Stimulated activated naive CD8-positive, alpha-beta T cell treated with anti-CD3 and anti-CD28 coated beads, Interleukin-15, Interleukin-2, amounts not matched to agents 100 U/mL and 50 U/mL, for 24 hours (primary cell): ENCODE measurements around the gene UGT1A8.

Experiments
- ATAC-seq: fragments of 150-1000 bp; cut with Tn5 transposase; one replicate; pipeline ENCODE4 v1.10.0; 2021
- DNase-seq: peaks from one replicate; pipeline ENCODE4 v3.0.0; 2021

The UGT1A8 gene

GRCh38 chr2:233764761-233765160 is 147.3 kb downstream of the UGT1A8 start:
- DNase-seq: no peak
- no peak for ATAC-seq

- DNase-seq (no peak), ATAC-seq (no peak)
These were observed 149.0 kb downstream of the UGT1A8 start for GRCh38 chr2:233766416-233766815.

GRCh38 chr2:233768076-233768475 is 150.6 kb downstream of the UGT1A8 start:
- DNase-seq: no peak
- ATAC-seq: no peak

GRCh38 chr2:233769260-233769659 is 151.8 kb downstream of the UGT1A8 start:
- ATAC-seq (no peak), DNase-seq (no peak)

GRCh38 chr2:233772153-233772552 is 154.7 kb downstream of the UGT1A8 start:
- DNase-seq (no peak), ATAC-seq (no peak)

- no peak for ATAC-seq
- DNase-seq: no peak
These were observed 155.2 kb downstream of the UGT1A8 start for GRCh38 chr2:233772583-233772982.

GRCh38 chr2:233773854-233774253 is 156.4 kb downstream of the UGT1A8 start:
- DNase-seq: no peak
- ATAC-seq: no peak

GRCh38 chr2:233775414-233775813 is 158.0 kb downstream of the UGT1A8 start:
- ATAC-seq: no peak
- no peak for DNase-seq

- DNase-seq (no peak), ATAC-seq (no peak)
These were observed 160.6 kb downstream of the UGT1A8 start, which contains the start of gene MROH2A for GRCh38 chr2:233778030-233778429. Gene MROH2A, plus strand, starts transcription at chr2:233778330. Its CDS starts 1,029 bp downstream, at chr2:233779359.

GRCh38 chr2:233779722-233780121 is 162.3 kb downstream of the UGT1A8 start:
- DNase-seq (no peak), ATAC-seq (no peak)

- DNase-seq: no peak
- no peak for ATAC-seq
These were observed 163.3 kb downstream of the UGT1A8 start for GRCh38 chr2:233780771-233781170.

GRCh38 chr2:233789554-233789953 is 172.1 kb downstream of the UGT1A8 start:
- no peak for DNase-seq
- peak; percentile 32 for ATAC-seq

GRCh38 chr2:233791151-233791882 is 173.9 kb downstream of the UGT1A8 start:
- ATAC-seq (no peak), DNase-seq (no peak)

GRCh38 chr2:233791883-233792329 is 174.5 kb downstream of the UGT1A8 start:
- no peak for ATAC-seq
- no peak for DNase-seq

GRCh38 chr2:233792720-233793119 is 175.3 kb downstream of the UGT1A8 start:
- DNase-seq (no peak), ATAC-seq (no peak)

- DNase-seq (no peak), ATAC-seq (no peak)
These were observed 176.2 kb downstream of the UGT1A8 start for GRCh38 chr2:233793465-233794127.

GRCh38 chr2:233794128-233794658 is 176.8 kb downstream of the UGT1A8 start:
- ATAC-seq: no peak
- no peak for DNase-seq

- DNase-seq (no peak), ATAC-seq (no peak)
These were observed 178.3 kb downstream of the UGT1A8 start for GRCh38 chr2:233795735-233796171.

- ATAC-seq (no peak), DNase-seq (no peak)
These were observed 178.8 kb downstream of the UGT1A8 start for GRCh38 chr2:233796254-233796653.

- DNase-seq: no peak
- ATAC-seq: no peak
These were observed 181.1 kb downstream of the UGT1A8 start for GRCh38 chr2:233798335-233799086.

- ATAC-seq (no peak), DNase-seq (no peak)
These were observed 181.7 kb downstream of the UGT1A8 start for GRCh38 chr2:233799087-233799665.

- ATAC-seq (no peak), DNase-seq (no peak)
These were observed 182.3 kb downstream of the UGT1A8 start for GRCh38 chr2:233799716-233800115.
